OCI-LY3 (cell line): ENCODE measurements around the gene SEC24D.

ENCODE experiments used
- H2AFZ ChIP-seq: fragments of 200-600, 300-600 bp; shearing (Covaris generic); 2 replicates; pipeline ENCODE4 v1.6.0; 2014; ENCODE audit warnings: antibody characterized with exemption, low read depth, low read length
- H3K27ac ChIP-seq: fragments of 200-600, 300-600 bp; sonication (generic); 2 replicates; pipeline ENCODE4 v1.5.1; 2014; ENCODE audit warnings: mild to moderate bottlenecking, low read length, moderate library complexity, mixed read lengths
- H3K27me3 ChIP-seq: fragments of 200-600, 300-600 bp; sonication (generic); 2 replicates; pipeline ENCODE4 v1.6.1; 2014; ENCODE audit warnings: low read depth, low read length, mixed read lengths
- H3K36me3 ChIP-seq: fragments of 200-600, 300-600 bp; sonication (generic); replicated peaks from 2 replicates; pipeline ENCODE3; 2014; ENCODE audit warnings: low read depth, low read length, mixed read lengths
- H3K4me1 ChIP-seq: fragments of 300-600, 200-600 bp; sonication (generic); 2 replicates; pipeline ENCODE4 v1.6.1; 2014; ENCODE audit warnings: low read length, mixed read lengths
- H3K4me2 ChIP-seq: fragments of 200-600, 300-600 bp; sonication (generic); 2 replicates; pipeline ENCODE4 v1.6.1; 2014; ENCODE audit warnings: low read length, mixed read lengths
- H3K4me3 ChIP-seq: fragments of 300-600, 200-600 bp; sonication (generic); 2 replicates; pipeline ENCODE4 v1.5.1; 2014; ENCODE audit warnings: antibody characterized with exemption, mild to moderate bottlenecking, low read length, moderate library complexity
- H3K79me2 ChIP-seq: fragments of 300-600, 200-600 bp; shearing (Covaris generic); 2 replicates; pipeline ENCODE4 v1.6.1; 2014; ENCODE audit warnings: mild to moderate bottlenecking, low read length, mixed read lengths
- H3K9ac ChIP-seq: fragments of 300-600, 200-600 bp; shearing (Covaris generic); 2 replicates; pipeline ENCODE4 v1.6.0; 2014; ENCODE audit warnings: mild to moderate bottlenecking, low read length, moderate library complexity
- H3K9me3 ChIP-seq: fragments of 200-600, 300-600 bp; shearing (Covaris generic); 2 replicates; pipeline ENCODE4 v1.6.1; 2014; ENCODE audit warnings: low read length, mixed read lengths; ENCODE audit not compliant: insufficient read depth
- H4K20me1 ChIP-seq: fragments of 200-600, 300-600 bp; sonication (generic); 2 replicates; pipeline ENCODE4 v1.6.1; 2016; ENCODE audit warnings: low read length, mixed read lengths; ENCODE audit not compliant: insufficient read depth
- EZH2phosphoT487 ChIP-seq: fragments of 200-600 bp; shearing (Covaris generic); IDR thresholded peaks from 2 replicates; pipeline ENCODE4 v1.6.1; 2018; ENCODE audit warnings: antibody characterized with exemption, mixed run types, low read depth
- TF ChIP-seq, protein P1 (sequence below): fragments of 200-600, 300-600 bp; sonication (generic); IDR thresholded peaks from 2 replicates; pipeline ENCODE4 v1.5.1; 2014; ENCODE audit warnings: antibody characterized with exemption, low read length, low read depth

The SEC24D gene

DNA sequence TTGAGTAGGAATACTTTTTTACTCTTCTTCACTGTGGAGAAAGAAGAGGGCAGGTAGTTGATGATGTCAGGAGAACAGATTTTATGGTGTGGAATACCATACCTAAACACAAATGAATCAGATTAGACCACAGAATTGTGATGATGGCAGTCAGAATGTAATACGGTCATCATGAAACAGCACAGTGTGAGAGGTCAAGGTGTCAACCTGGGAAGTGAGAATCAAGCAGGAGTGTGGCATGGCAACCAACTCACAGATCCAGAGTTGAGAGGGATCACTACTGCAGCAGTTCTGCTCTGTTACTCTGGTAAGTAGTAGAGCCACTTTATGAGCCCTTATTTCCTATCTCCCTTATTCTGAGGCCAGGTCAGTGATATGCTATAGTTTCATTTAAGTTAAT is 123.1 kb downstream of the SEC24D start:
- TF ChIP-seq, protein P1, sequence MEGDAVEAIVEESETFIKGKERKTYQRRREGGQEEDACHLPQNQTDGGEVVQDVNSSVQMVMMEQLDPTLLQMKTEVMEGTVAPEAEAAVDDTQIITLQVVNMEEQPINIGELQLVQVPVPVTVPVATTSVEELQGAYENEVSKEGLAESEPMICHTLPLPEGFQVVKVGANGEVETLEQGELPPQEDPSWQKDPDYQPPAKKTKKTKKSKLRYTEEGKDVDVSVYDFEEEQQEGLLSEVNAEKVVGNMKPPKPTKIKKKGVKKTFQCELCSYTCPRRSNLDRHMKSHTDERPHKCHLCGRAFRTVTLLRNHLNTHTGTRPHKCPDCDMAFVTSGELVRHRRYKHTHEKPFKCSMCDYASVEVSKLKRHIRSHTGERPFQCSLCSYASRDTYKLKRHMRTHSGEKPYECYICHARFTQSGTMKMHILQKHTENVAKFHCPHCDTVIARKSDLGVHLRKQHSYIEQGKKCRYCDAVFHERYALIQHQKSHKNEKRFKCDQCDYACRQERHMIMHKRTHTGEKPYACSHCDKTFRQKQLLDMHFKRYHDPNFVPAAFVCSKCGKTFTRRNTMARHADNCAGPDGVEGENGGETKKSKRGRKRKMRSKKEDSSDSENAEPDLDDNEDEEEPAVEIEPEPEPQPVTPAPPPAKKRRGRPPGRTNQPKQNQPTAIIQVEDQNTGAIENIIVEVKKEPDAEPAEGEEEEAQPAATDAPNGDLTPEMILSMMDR = no peak
- TF ChIP-seq EZH2phosphoT487 = no peak
- Histone ChIP-seq H3K27me3 (no peaks in the 10 kb centered on the region), H3K27ac (no peak overlapping the region), H3K9ac (no peak overlapping the region), H2AFZ (no peak overlapping the region), H3K4me1 (no peaks in the 10 kb centered on the region), H3K9me3 (no peaks in the 10 kb centered on the region), H3K4me3 (no peak overlapping the region), H3K4me2 (no peak overlapping the region), H3K36me3 (peaks cover 26% of the 10 kb centered on the region), H3K79me2 (no peaks in the 10 kb centered on the region), H4K20me1 (no peaks in the 10 kb centered on the region)

DNA sequence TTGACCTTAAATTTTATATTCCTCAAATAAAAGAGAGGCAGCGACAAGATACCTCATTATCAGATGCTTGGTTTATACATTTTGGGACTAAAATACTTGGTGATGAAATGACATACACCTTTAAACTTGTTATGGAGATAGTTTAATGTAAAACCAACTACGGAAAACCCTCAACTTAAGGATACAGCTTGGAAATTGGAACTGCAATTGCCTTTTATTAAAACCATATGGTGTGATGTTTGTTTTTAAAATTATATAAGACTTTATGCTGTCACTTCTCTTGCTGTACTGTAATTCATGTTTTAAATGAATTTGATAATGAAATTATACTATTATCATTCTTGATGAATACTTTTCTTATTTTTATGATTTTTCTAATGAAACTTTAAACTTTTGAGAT is 124.9 kb downstream of the SEC24D start:
- Histone ChIP-seq H4K20me1 (no peaks in the 10 kb centered on the region), H3K79me2 (no peaks in the 10 kb centered on the region), H3K4me3 (no peak overlapping the region), H3K27ac (no peak overlapping the region), H2AFZ (no peak overlapping the region), H3K9ac (no peak overlapping the region), H3K27me3 (no peaks in the 10 kb centered on the region), H3K9me3 (no peaks in the 10 kb centered on the region), H3K4me1 (no peaks in the 10 kb centered on the region), H3K36me3 (peaks cover 34% of the 10 kb centered on the region), H3K4me2 (no peak overlapping the region)
- TF ChIP-seq EZH2phosphoT487 = no peak
- TF ChIP-seq, protein P1 = no peak

DNA sequence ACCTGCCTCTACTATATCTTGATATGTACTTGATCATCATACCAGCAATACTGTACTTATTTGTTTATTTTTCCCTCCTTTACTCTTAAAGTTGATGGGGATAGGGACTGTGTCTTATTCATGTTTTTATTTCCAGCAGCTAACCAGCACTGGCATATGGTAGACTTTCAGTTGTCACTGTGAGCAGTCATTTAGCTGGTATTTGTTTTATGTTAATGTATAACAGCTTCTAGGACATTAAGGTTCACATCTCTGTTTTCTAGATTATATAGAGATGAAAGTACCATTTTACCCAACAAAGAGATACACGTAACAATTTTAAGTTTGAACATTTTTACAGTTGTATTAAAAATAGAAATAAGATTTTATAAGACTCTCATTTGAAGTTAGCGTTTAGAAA is 132.8 kb downstream of the SEC24D start:
- H3K4me2 ChIP-seq = no peak overlapping the region
- no peaks in the 10 kb centered on the region for H3K9me3 ChIP-seq
- no peaks in the 10 kb centered on the region for H4K20me1 ChIP-seq
- no peak for TF ChIP-seq EZH2phosphoT487
- TF ChIP-seq, protein P1 = no peak
- H2AFZ ChIP-seq = no peak overlapping the region
- H3K4me1 ChIP-seq = no peaks in the 10 kb centered on the region
- H3K27me3 ChIP-seq = no peaks in the 10 kb centered on the region
- no peak overlapping the region for H3K27ac ChIP-seq
- no peak overlapping the region for H3K9ac ChIP-seq
- no peaks in the 10 kb centered on the region for H3K79me2 ChIP-seq
- no peak overlapping the region for H3K4me3 ChIP-seq
- peaks cover 35% of the 10 kb centered on the region for H3K36me3 ChIP-seq

DNA sequence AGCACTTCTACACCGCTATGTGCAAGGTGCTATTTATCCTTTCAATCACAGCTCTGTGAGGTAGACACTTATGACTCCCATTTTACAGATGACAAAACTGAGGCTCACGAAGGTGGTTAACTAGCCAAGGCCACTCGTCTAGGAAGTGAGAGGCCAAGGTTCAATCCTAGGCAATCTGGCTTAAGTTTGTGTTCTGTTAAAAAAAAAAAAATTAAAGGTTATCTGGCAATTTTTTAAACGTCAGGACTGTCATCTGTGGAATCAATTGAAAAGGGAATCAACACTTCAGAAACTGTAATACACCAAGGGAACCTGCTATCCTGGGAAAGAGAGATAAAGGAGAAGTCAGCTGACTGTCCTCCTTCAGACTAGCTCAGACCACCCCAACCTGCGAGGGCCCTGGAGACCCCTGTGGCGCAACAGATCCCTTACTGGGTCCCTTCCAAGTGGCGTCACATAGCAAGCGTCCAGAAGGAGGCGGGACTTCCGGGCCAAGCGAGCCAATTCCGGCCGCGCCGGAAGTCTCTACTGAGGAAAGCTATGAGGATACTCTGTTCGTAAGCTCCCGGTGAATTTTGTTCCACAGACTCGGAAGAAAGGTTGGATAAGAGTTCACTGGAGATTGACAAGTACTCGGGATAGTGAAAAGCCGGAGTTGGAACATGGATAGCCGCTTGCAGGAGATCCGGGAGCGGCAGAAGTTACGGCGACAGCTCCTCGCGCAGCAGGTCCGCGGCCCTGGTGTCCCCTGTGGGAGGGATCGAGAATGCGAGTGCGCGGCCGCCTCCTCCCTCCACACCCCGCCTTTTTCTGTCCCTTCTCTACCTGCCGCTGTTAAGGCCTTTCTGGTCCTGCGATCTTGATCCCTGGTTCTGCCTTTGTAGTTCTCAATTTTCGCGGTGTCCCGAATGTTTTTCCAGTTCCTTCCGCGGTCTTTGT is 150.8 kb downstream of the SEC24D start, which contains the start of gene METTL14:
TSS of gene METTL14 (plus strand) at position 520 of the 939 bp plus-strand sequence. CDS start at position 663, 143 bp downstream.
- peak within 1 kb of the TSS; percentile 71 for H3K9ac ChIP-seq
- H3K4me1 ChIP-seq = peaks cover 21% of the 10 kb centered on the region
- H3K4me2 ChIP-seq = peak within 1 kb of the TSS; percentile 91
- H3K79me2 ChIP-seq = peaks cover 29% of the 10 kb centered on the region
- no peaks in the 10 kb centered on the region for H3K9me3 ChIP-seq
- H2AFZ ChIP-seq = peak within 1 kb of the TSS; percentile 53
- peak within 1 kb of the TSS; percentile 90 for H3K4me3 ChIP-seq
- no peak for TF ChIP-seq EZH2phosphoT487
- TF ChIP-seq, protein P1 = no peak
- H4K20me1 ChIP-seq = 0 out of 2 replicates have a peak, but pooled peaks cover 9% of the 10 kb centered on the region
- H3K27ac ChIP-seq = peak within 1 kb of the TSS; percentile 18; the same call in 1 of the 2 replicates
- H3K36me3 ChIP-seq = peaks cover 3% of the 10 kb centered on the region
- H3K27me3 ChIP-seq = no peaks in the 10 kb centered on the region
